Neural cell (in vitro differentiated cells): ENCODE data around the gene ADGRF3. TPM values are rescaled to one million over a fixed set of nuclear protein-coding genes. Genes with fewer than 3 reads are reported as not detected.

ENCODE experiments used
- H2AFZ ChIP-seq: fragments of 200-600, 300-800 bp; sonication (generic), shearing (Covaris generic); 2 replicates; pipeline ENCODE4 v1.6.0; 2014; ENCODE audit warnings: low read depth, mild to moderate bottlenecking, antibody characterized with exemption, low read length, moderate library complexity
- H3F3A ChIP-seq: fragments of 200-600 bp; shearing (Covaris generic); 2 replicates; pipeline ENCODE4 v1.6.1; 2016; ENCODE audit warnings: mild to moderate bottlenecking, moderate library complexity, mixed read lengths, antibody characterized with exemption, low read length; ENCODE audit not compliant: insufficient read depth, poor library complexity, severe bottlenecking
- H3K27ac ChIP-seq: fragments of 200-600, 300-800 bp; sonication (generic), shearing (Covaris generic); 2 replicates; pipeline ENCODE4 v1.5.1; 2014; ENCODE audit warnings: mild to moderate bottlenecking, low read length, moderate library complexity
- H3K27me3 ChIP-seq: fragments of 300-800, 200-600 bp; sonication (generic), shearing (Covaris generic); 2 replicates; pipeline ENCODE4 v1.6.0; 2014; ENCODE audit warnings: mild to moderate bottlenecking, low read depth, low read length, moderate library complexity; ENCODE audit not compliant: insufficient read depth
- H3K36me3 ChIP-seq: fragments of 300-800, 200-600 bp; sonication (generic), shearing (Covaris generic); 2 replicates; pipeline ENCODE4 v1.5.1; 2014; ENCODE audit warnings: mild to moderate bottlenecking, antibody characterized with exemption, low read length, moderate library complexity; ENCODE audit not compliant: insufficient read depth
- H3K4me2 ChIP-seq: fragments of 300-800, 200-600 bp; sonication (generic), shearing (Covaris generic); 2 replicates; pipeline ENCODE4 v1.6.0; 2014; ENCODE audit warnings: mild to moderate bottlenecking, low read length
- H3K4me3 ChIP-seq: fragments of 300-800, 200-600 bp; sonication (generic), shearing (Covaris generic); 2 replicates; pipeline ENCODE4 v1.5.1; 2014; ENCODE audit warnings: mild to moderate bottlenecking, low read length, moderate library complexity
- H3K79me2 ChIP-seq: fragments of 200-600 bp; shearing (Covaris generic); replicated peaks from 2 replicates; pipeline ENCODE4 v1.6.0; 2014; ENCODE audit warnings: mild to moderate bottlenecking, low read length, moderate library complexity; ENCODE audit not compliant: insufficient read depth
- H3K9ac ChIP-seq: fragments of 300-800, 200-600 bp; sonication (generic), shearing (Covaris generic); 2 replicates; pipeline ENCODE4 v1.6.1; 2016; ENCODE audit warnings: mild to moderate bottlenecking, low read length, mixed read lengths
- H3K9me2 ChIP-seq: fragments of 200-600 bp; shearing (Covaris generic); 2 replicates; pipeline ENCODE4 v1.6.1; 2016; ENCODE audit warnings: mild to moderate bottlenecking, low read length, mixed read lengths; ENCODE audit not compliant: insufficient read depth
- H3K9me3 ChIP-seq: fragments of 200-600, 300-800 bp; sonication (generic), shearing (Covaris generic); 2 replicates; pipeline ENCODE4 v1.6.1; 2016; ENCODE audit warnings: mild to moderate bottlenecking, mixed run types, low read length, moderate library complexity, mixed read lengths
- H4K20me1 ChIP-seq: fragments of 200-600 bp; shearing (Covaris generic); 2 replicates; pipeline ENCODE4 v1.6.1; 2016; ENCODE audit warnings: mild to moderate bottlenecking, mixed run types; ENCODE audit not compliant: insufficient read depth
- EP300 ChIP-seq: fragments of 450-650 bp; conservative IDR thresholded peaks from 2 replicates; pipeline ENCODE4 v1.6.1; 2014; ENCODE audit warnings: antibody characterized with exemption, mild to moderate bottlenecking, moderate library complexity; ENCODE audit not compliant: poor library complexity, severe bottlenecking
- EZH2 ChIP-seq: fragments of 200-600, 300-800 bp; shearing (Covaris generic), sonication (generic); IDR thresholded peaks from 2 replicates; pipeline ENCODE4 v1.6.1; 2014; ENCODE audit warnings: antibody characterized with exemption, low read length, borderline replicate concordance, mild to moderate bottlenecking; ENCODE audit not compliant: insufficient read depth, poor library complexity, severe bottlenecking
- MXI1 ChIP-seq: fragments of 450-650 bp; conservative IDR thresholded peaks from 2 replicates; pipeline ENCODE4 v1.6.1; 2014; ENCODE audit warnings: antibody characterized with exemption, mild to moderate bottlenecking; ENCODE audit not compliant: poor library complexity, severe bottlenecking
- POLR2AphosphoS5 ChIP-seq: IDR thresholded peaks from 2 replicates; pipeline ENCODE4 v1.6.1; 2012
- REST ChIP-seq: IDR thresholded peaks from 2 replicates; pipeline ENCODE4 v1.6.1; 2012; ENCODE audit warnings: borderline replicate concordance
- TAF1 ChIP-seq: IDR thresholded peaks from 2 replicates; pipeline ENCODE4 v1.6.1; 2012; ENCODE audit warnings: low read depth
- polyA plus RNA-seq: library from polyadenylated mRNA; depleted of rRNA; stranded (reverse); fragments of >200 nt; gene quantifications from 2 replicates; pipeline ENCODE4 v1.2.3, GENCODE V29; 2014
- TF ChIP-seq, protein P1 (sequence below): fragments of 450-650 bp; IDR thresholded peaks from 2 replicates; pipeline ENCODE4 v1.5.1; 2014; ENCODE audit warnings: antibody characterized with exemption, mild to moderate bottlenecking, moderate library complexity; ENCODE audit not compliant: poor library complexity, severe bottlenecking

Gene ADGRF3
- polyA plus RNA-seq, 1 donor from 2014 or later = 0.42 TPM

GRCh38 chr2:26327291-26328272 is 19.0 kb downstream of the ADGRF3 start:
- H3K27ac ChIP-seq = no peak overlapping the region
- no peak overlapping the region for H2AFZ ChIP-seq
- H3K27me3 ChIP-seq = no peaks in the 10 kb centered on the region
- no peaks in the 10 kb centered on the region for H3K36me3 ChIP-seq
- H3K9me2 ChIP-seq = no peaks in the 10 kb centered on the region
- H3K4me3 ChIP-seq = no peak overlapping the region
- no peaks in the 10 kb centered on the region for H3F3A ChIP-seq
- H3K79me2 ChIP-seq = no peaks in the 10 kb centered on the region
- H3K9ac ChIP-seq = no peak overlapping the region
- H4K20me1 ChIP-seq = no peaks in the 10 kb centered on the region
- no peak overlapping the region for H3K4me2 ChIP-seq
- H3K9me3 ChIP-seq = no peaks in the 10 kb centered on the region
- TF ChIP-seq MXI1 = no peak
- no peak for TF ChIP-seq TAF1
- no peak for TF ChIP-seq EP300
- TF ChIP-seq, protein P1, sequence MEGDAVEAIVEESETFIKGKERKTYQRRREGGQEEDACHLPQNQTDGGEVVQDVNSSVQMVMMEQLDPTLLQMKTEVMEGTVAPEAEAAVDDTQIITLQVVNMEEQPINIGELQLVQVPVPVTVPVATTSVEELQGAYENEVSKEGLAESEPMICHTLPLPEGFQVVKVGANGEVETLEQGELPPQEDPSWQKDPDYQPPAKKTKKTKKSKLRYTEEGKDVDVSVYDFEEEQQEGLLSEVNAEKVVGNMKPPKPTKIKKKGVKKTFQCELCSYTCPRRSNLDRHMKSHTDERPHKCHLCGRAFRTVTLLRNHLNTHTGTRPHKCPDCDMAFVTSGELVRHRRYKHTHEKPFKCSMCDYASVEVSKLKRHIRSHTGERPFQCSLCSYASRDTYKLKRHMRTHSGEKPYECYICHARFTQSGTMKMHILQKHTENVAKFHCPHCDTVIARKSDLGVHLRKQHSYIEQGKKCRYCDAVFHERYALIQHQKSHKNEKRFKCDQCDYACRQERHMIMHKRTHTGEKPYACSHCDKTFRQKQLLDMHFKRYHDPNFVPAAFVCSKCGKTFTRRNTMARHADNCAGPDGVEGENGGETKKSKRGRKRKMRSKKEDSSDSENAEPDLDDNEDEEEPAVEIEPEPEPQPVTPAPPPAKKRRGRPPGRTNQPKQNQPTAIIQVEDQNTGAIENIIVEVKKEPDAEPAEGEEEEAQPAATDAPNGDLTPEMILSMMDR = no peak
- no peak for TF ChIP-seq POLR2AphosphoS5
- TF ChIP-seq REST = no peak

- no peaks in the 10 kb centered on the region for H3K9me2 ChIP-seq
- H3K27me3 ChIP-seq = no peaks in the 10 kb centered on the region
- no peaks in the 10 kb centered on the region for H3K79me2 ChIP-seq
- H3K4me2 ChIP-seq = no peak overlapping the region
- H3K27ac ChIP-seq = no peak overlapping the region
- TF ChIP-seq MXI1 = no peak
- TF ChIP-seq POLR2AphosphoS5 = no peak
- TF ChIP-seq, protein P1 = no peak
- TF ChIP-seq EZH2 = no peak
- no peaks in the 10 kb centered on the region for H4K20me1 ChIP-seq
- no peaks in the 10 kb centered on the region for H3K36me3 ChIP-seq
- no peak overlapping the region for H2AFZ ChIP-seq
- no peak overlapping the region for H3K9ac ChIP-seq
- H3K9me3 ChIP-seq = no peaks in the 10 kb centered on the region
- H3F3A ChIP-seq = no peaks in the 10 kb centered on the region
- H3K4me3 ChIP-seq = no peak overlapping the region
These were observed 20.1 kb downstream of the ADGRF3 start for GRCh38 chr2:26326514-26326913.
